ENCODE data around the gene CRB3.
A peak's percentile ranks its signal among the peaks of the same experiment; 100 is the strongest.

Gene CRB3

DNA sequence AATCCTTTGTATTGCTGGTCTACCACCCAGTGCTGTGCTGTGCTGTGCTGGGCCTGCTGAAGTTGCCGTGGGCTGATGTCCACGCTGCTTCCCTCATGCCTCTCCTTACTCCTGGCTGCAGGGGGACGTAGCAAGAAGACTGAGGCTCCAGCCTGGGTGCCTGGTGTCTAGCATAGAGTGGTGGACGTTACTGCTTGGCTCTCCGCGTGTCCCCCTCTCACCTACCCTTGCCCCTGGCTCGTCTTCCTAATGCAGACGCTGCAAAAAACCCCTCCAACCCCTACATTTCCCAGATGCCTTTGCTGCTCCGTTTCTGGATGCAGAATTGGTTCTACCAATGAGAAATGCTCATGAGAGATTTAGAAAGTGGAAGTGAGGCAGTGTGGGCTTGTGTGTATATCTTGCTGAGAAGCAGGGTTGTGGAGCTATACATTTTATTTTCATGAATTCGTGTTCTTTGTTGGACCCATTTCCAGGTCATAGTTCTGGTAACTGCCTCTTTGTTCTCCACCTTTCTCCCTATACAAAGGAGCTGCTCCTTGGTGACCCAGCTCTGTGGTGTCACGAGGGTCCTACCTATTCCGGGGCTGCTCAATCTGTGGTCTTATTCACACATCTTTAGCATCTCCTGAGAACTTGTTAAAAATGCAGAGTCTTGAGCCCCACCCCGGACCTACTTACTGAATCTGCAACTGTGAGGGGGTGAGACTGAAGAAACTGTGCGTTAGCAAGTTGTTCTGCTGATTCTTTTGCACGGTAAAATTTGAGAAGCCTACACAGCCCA, 25.4 kb downstream of the CRB3 start:
- Histone ChIP-seq H3K9me3 (peaks cover 10% of the 10 kb centered on the region), H3K36me3 (peaks cover 10% of the 10 kb centered on the region), H3K27me3 (no peaks in the 10 kb centered on the region), H3K9ac (no peak overlapping the region), H3K4me3 (no peak overlapping the region), H4K20me1 (no peaks in the 10 kb centered on the region), H3K4me1 (no peaks in the 10 kb centered on the region), H3K27ac (no peak overlapping the region), H3K4me2 (no peak overlapping the region)
- no peak for TF ChIP-seq Cebpa-rat (IDR thresholded peaks at IDR 0.05)

- no peak for TF ChIP-seq Cebpa-rat (IDR thresholded peaks at IDR 0.05)
- H3K27me3 ChIP-seq, result no peaks in the 10 kb centered on the region
- no peaks in the 10 kb centered on the region for H4K20me1 ChIP-seq
- no peak overlapping the region for H3K4me2 ChIP-seq
- H3K27ac ChIP-seq, result no peak overlapping the region
- no peaks in the 10 kb centered on the region for H3K4me1 ChIP-seq
- H3K36me3 ChIP-seq, result peaks cover 16% of the 10 kb centered on the region
- no peak overlapping the region for H3K4me3 ChIP-seq
- peaks cover 10% of the 10 kb centered on the region for H3K9me3 ChIP-seq
- no peak overlapping the region for H3K9ac ChIP-seq
Observed at GRCh38 chr19:6490134-6490533, 26.1 kb downstream of the CRB3 start.

GRCh38 chr19:6491802-6492592, 27.9 kb downstream of the CRB3 start:
- Histone ChIP-seq H3K27ac (no peak overlapping the region), H3K9ac (no peak overlapping the region), H3K27me3 (no peaks in the 10 kb centered on the region), H3K9me3 (peaks cover 10% of the 10 kb centered on the region), H4K20me1 (no peaks in the 10 kb centered on the region), H3K4me2 (no peak overlapping the region), H3K36me3 (peaks cover 28% of the 10 kb centered on the region), H3K4me1 (no peaks in the 10 kb centered on the region), H3K4me3 (no peak overlapping the region)
- no peak for TF ChIP-seq Cebpa-rat (IDR thresholded peaks at IDR 0.05)

GRCh38 chr19:6494438-6495036, 30.5 kb downstream of the CRB3 start:
- Histone ChIP-seq H4K20me1 (peaks cover 3% of the 10 kb centered on the region; the same call in 1 of the 2 replicates), H3K4me3 (no peak overlapping the region), H3K9ac (no peak overlapping the region), H3K4me1 (peaks cover 14% of the 10 kb centered on the region), H3K9me3 (peaks cover 10% of the 10 kb centered on the region), H3K4me2 (no peak overlapping the region), H3K27me3 (no peaks in the 10 kb centered on the region), H3K36me3 (peaks cover 49% of the 10 kb centered on the region), H3K27ac (no peak overlapping the region)
- TF ChIP-seq Cebpa-rat (IDR thresholded peaks at IDR 0.05), result no peak

DNA sequence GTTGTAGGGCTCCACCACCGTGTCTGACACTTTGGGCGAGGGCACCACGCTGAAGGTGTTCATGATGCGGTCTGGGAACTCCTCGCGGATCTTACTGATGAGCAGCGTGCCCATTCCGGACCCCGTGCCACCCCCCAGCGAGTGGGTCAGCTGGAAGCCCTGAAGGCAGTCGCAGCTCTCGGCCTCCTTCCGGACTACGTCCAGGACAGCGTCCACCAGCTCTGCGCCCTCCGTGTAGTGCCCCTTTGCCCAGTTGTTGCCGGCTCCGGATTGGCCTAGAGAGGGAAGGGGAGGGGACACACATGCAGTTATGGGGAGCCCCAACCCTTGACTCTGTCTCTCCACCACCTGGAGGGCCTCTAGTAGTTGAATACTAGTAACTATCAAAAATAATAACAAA, 31.9 kb downstream of the CRB3 start:
- Histone ChIP-seq H3K36me3 (peaks cover 58% of the 10 kb centered on the region), H3K27ac (no peak overlapping the region), H3K27me3 (no peaks in the 10 kb centered on the region), H4K20me1 (peaks cover 7% of the 10 kb centered on the region), H3K4me3 (no peak overlapping the region), H3K9me3 (peaks cover 10% of the 10 kb centered on the region), H3K4me1 (peaks cover 26% of the 10 kb centered on the region), H3K4me2 (no peak overlapping the region), H3K9ac (no peak overlapping the region)
- no peak for TF ChIP-seq Cebpa-rat (IDR thresholded peaks at IDR 0.05)

- no peak overlapping the region for H3K4me3 ChIP-seq
- H3K4me2 ChIP-seq, result 0 out of 2 replicates have a peak overlapping the region, but pooled peaks have one; percentile 13
- H3K9ac ChIP-seq, result no peak overlapping the region; the same call in 1 of the 2 replicates
- no peaks in the 10 kb centered on the region for H3K9me3 ChIP-seq
- H3K27ac ChIP-seq, result no peak overlapping the region; the same call in 1 of the 2 replicates
- TF ChIP-seq Cebpa-rat (IDR thresholded peaks at IDR 0.05), result no peak
- H3K36me3 ChIP-seq, result peaks cover 58% of the 10 kb centered on the region
- peaks cover 14% of the 10 kb centered on the region for H4K20me1 ChIP-seq
- peaks cover 44% of the 10 kb centered on the region for H3K4me1 ChIP-seq
- H3K27me3 ChIP-seq, result no peaks in the 10 kb centered on the region
Observed at GRCh38 chr19:6498294-6499036, 34.4 kb downstream of the CRB3 start.

DNA sequence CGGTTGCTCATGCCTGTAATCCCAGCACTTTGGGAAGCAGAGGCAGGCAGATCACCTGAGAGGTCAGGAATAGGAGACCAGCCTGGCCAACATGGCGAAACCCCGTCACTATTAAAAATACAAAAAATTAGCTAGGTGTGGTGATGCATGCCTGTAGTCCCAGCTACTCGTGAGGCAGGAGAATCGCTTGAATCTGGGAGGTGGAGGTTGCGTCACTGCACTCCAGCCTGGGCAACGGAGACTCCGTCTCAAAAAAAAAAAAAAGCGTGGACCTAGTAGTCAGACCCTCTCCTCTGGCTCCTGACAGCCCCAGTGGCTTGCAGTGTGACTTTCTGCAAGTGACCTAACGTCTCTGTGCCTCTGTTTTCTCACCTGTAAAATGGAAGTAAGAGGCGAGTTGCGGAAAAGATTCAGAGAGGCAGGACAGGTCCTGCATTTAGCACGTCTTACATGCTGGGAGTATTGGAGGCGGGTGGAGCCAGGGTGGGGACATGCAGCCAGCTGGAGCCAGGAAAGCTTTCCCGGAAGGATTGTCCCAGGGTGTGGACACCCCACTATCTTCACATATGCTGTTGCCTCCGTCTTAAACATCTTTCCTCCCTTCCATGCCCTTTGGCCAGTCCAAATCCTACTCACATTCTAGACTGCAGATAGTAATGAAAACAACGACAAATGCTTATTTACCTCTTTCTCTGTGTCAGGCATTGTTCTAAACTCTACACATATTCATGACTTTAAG, 35.1 kb downstream of the CRB3 start:
- H3K4me2 ChIP-seq, result 0 out of 2 replicates have a peak overlapping the region, but pooled peaks have one; percentile 5
- H4K20me1 ChIP-seq, result peaks cover 14% of the 10 kb centered on the region
- H3K36me3 ChIP-seq, result peaks cover 51% of the 10 kb centered on the region
- no peak overlapping the region; the same call in 1 of the 2 replicates for H3K27ac ChIP-seq
- H3K9ac ChIP-seq, result no peak overlapping the region
- no peak for TF ChIP-seq Cebpa-rat (IDR thresholded peaks at IDR 0.05)
- H3K9me3 ChIP-seq, result no peaks in the 10 kb centered on the region
- no peaks in the 10 kb centered on the region for H3K27me3 ChIP-seq
- no peak overlapping the region for H3K4me3 ChIP-seq
- peaks cover 52% of the 10 kb centered on the region for H3K4me1 ChIP-seq

DNA sequence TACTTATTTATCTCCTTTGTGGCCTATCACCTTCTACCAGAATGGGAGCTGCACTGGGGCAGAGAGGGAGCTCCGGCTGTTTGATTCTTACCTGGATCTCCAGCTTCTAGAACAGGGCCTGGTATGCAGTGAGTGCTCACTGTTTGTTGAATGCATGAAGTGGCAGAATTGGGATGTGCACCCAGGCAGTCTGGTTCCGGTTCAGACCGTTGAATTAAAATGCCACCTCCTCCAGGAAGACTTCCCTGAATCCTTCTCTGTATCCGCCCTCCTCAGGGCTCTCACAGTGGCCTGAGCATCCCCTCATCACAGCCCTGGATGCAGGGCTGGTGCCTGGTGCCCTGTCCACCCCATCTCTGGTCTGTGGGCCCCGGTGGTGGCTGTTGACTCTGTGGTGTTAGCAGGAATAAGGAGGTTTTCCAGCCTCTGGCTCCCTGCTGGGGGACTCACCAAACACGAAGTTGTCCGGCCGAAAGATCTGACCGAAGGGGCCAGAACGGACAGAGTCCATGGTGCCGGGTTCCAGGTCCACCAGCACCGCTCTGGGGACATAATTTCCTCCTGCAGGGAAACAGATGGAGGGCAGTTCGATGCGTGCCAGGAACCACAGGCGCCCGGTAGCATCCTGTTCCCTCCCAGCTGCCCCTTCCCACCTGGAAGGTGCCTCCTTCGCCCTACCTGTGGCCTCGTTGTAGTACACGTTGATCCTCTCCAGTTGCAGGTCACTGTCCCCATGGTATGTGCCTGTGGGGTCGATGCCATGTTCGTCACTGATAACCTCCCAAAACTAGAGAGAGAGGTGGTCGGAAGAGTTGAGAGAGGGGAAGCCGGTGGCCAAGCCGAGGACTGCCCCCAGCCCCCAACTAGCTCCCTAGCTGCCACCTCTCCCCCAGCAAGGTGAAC, 37.0 kb downstream of the CRB3 start:
- H3K4me1 ChIP-seq, result peaks cover 61% of the 10 kb centered on the region
- peak overlapping the region; percentile 82 for H3K27ac ChIP-seq
- no peaks in the 10 kb centered on the region for H3K27me3 ChIP-seq
- H4K20me1 ChIP-seq, result peaks cover 14% of the 10 kb centered on the region
- H3K4me3 ChIP-seq, result peak overlapping the region; percentile 87
- peak overlapping the region; percentile 84 for H3K9ac ChIP-seq
- H3K36me3 ChIP-seq, result peaks cover 32% of the 10 kb centered on the region
- no peaks in the 10 kb centered on the region for H3K9me3 ChIP-seq
- peak overlapping the region; percentile 86 for H3K4me2 ChIP-seq
- no peak for TF ChIP-seq Cebpa-rat (IDR thresholded peaks at IDR 0.05)

All from BLaER1 (cell line).